ENCODE data around the gene ERF.

Gene ERF

DNA sequence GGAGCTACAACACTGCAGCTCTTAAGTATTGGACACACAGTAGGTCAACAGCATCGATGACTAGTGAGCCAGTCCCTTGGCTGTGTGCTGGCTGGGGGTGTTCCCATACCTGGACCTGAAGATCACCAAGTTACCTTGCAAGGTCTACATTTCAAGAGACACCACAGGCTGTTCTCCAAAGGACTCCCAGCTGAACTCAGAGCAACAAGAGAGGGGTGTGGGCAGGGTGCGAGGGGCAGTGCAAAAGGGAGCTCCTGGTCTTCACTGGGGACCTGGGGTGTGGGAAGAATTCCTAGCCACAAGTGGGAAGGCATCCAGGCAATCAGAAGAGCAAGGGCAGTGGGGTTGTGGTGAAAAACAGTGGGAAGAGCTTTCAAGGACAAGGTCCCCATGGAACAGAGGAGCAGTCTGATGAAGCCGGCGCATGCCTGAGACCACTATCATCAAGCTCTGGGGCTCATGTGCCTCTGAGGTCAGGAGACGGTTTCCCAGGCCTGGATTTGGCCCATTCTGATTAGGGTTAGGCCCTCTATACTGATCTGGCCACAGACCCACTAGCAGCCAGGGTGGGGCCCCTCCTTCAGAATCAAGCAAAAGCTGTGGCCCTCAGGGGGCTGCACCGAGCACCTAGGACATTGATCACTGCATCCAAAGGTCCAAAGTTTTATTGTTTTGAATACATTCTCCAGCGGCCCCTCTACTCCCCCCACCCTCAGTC is 7.8 kb downstream of the ERF start:
- Mint-ChIP-seq H3K4me1 (peaks cover 47% of the 10 kb centered on the region), H3K9me3 (no peaks in the 10 kb centered on the region), H3K4me3 (no peak overlapping the region), H3K27ac (peak overlapping the region; percentile 96), H3K36me3 (peaks cover 51% of the 10 kb centered on the region)
- DNase-seq (ENCODE audit: low spot score in 2 of 2) (no peak), ATAC-seq (no peak)

DNA sequence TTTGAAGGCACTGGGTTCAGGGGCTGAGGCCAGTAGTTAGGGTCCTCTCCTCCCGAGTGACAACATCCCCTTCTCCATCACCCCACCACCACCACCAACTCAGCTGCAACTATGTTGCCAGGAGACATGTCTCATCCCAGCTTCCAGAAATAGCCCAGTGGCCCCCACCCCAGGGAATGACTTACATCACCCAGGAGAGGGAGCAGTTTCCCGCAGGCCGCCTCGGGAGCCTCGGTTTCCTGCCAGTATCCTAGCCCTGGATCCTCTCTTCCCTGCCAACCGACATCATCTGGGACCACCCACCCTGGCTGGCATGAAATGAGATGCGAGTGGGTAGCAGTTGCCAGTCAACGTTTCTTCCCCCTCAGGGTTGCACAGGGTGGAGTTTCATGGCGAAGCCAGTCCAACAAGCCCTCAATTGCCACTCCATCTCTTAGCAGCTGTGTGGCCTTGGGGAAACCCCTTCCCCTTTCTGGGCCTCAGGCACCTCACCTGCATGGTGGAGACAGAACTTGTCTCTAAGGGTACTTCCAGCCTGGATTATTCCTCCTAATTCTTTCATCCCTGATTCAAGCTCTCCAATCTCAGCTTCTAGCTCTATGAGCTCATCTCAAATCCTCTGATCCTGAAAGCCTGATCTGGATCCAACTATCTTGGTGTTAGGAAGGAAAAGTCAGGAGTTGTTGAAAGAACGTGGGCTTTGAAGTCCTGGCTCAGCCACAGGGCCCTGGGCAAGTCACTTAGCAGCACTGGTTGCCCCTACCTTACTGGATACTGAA is 8.6 kb downstream of the ERF start:
- ATAC-seq: no peak
- no peak overlapping the region for H3K4me3 Mint-ChIP-seq
- H3K4me1 Mint-ChIP-seq: peaks cover 42% of the 10 kb centered on the region
- H3K9me3 Mint-ChIP-seq: no peaks in the 10 kb centered on the region
- no peak for DNase-seq (ENCODE audit: low spot score in 2 of 2)
- peak overlapping the region; percentile 96 for H3K27ac Mint-ChIP-seq
- peaks cover 51% of the 10 kb centered on the region for H3K36me3 Mint-ChIP-seq

DNA sequence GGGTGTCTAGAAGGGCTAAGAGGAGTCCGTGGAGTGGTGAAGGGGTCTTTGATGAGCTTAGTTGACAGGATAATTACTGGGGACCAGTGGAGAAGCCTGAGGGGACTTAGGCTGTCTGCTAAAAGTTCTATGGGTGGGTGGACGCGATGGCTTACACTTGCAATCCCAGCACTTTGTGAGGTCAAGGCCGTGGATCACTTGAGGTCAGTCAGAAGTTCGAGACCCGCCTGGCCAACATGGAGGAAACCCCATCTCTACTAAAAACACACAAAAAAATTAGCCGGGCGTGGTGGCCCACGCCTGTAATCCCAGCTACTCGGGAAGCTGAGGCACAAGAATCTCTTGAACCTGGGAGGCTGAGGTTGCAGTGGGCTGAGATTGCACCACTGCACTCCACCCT is 9.7 kb downstream of the ERF start:
- Mint-ChIP-seq H3K36me3 (peaks cover 62% of the 10 kb centered on the region), H3K9me3 (no peaks in the 10 kb centered on the region), H3K4me1 (peaks cover 53% of the 10 kb centered on the region), H3K4me3 (peak overlapping the region; percentile 88), H3K27ac (peak overlapping the region; percentile 96)
- DNase-seq (ENCODE audit: low spot score in 2 of 2) (no peak), ATAC-seq (no peak)

DNA sequence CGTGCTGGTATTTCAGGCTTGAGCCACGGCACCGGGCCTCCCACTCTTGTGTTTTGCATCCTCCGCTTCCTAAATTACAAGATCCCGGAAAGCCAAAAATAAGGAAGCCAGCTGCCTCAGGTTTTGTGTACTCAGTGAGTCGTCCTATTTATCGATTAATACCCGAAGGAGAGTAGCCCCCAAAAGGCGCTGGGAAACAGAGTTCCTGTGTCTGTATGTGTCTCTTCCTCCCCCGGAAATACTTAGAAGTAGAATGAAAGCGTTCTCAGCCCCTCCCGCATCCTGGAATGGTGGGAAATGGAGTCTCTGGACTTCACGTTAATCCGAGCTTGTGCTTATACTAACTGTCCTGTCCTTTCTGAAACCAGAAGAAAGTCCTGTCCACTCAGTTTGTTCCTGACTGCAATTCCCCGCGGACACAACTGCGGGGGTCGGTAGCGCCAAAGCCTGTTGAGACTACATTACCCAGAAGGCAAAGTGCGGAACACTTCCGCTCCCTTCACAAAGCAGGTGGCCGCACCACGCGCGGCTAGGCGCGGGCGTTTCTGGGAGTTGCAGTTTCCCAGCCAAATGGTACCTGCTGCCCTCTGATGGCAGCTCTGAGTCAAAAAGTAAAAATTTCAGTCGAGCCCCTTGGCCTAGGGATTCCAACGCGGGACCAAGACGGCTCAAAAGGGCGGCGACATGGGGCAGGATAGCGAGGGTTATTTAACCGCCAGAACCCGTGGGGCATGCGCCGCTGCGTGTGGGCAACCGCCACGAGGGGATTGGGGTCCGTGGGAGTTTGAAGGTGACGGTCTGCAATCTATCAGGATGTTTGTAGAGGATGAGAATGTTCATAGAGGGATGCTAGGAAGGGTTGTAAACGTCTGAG is 10.3 kb downstream of the ERF start:
- peak overlapping the region; percentile 96 for H3K27ac Mint-ChIP-seq
- peaks cover 64% of the 10 kb centered on the region for H3K36me3 Mint-ChIP-seq
- DNase-seq (ENCODE audit: low spot score in 2 of 2): peak; percentile 77 to 93
- no peaks in the 10 kb centered on the region for H3K9me3 Mint-ChIP-seq
- H3K4me3 Mint-ChIP-seq: peak overlapping the region; percentile 88
- peaks cover 60% of the 10 kb centered on the region for H3K4me1 Mint-ChIP-seq
- peak; percentile 63 for ATAC-seq

DNA sequence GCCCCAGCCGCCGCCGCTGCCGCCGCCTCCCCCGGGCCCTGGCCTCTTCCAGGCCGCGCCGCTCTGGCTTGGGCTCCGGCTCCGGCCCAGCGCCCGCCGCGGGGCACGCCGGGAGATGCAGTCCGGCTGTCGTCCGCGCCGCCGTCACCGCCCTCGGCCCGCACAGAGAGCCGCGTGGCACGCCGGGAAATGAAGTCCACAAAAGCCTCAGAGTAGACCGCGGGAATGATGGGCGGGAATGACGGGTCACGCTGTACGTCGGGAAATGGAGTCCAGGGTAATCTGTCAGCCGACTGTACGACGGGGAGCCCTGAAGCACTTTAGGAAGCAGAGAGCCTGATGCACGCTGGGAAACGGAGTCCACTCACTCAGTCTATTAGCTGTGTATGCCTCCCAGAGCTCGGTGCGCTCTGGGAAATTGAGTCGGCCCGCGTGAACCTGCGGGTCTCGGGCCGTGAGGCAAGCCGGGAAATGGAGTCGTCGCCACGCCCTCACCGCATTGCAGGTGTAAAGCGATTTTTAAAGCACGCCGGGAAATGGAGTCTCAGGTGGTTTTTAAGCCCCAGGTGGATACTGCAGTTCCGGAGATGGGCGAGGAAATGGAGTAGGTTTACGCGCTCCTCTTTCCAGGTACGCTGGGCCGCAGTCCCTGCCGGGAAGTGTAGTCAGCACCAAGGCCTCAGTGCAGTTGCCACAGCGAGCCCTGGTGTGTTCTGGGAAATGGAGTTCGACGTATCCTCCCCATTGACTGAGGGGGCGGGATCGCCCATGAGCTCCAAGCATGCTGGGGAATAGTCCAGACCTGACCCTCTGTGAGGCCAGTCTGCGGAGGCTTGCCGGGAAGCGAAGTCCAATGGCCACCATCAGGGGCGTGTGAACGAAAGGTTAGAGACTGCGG is 12.2 kb downstream of the ERF start, which contains the start of gene GSK3A:
Gene GSK3A (minus strand): TSS at position 91 of the 898 bp plus-strand sequence. CDS start 137 bp downstream, outside the sequence.
- H3K9me3 Mint-ChIP-seq: no peaks in the 10 kb centered on the region
- H3K27ac Mint-ChIP-seq: peak within 1 kb of the TSS; percentile 96
- DNase-seq (ENCODE audit: low spot score in 2 of 2) (peak; percentile 90 to 98), ATAC-seq (peak; percentile 87)
- peak within 1 kb of the TSS; percentile 88 for H3K4me3 Mint-ChIP-seq
- H3K4me1 Mint-ChIP-seq: peaks cover 68% of the 10 kb centered on the region
- H3K36me3 Mint-ChIP-seq: peaks cover 69% of the 10 kb centered on the region

DNA sequence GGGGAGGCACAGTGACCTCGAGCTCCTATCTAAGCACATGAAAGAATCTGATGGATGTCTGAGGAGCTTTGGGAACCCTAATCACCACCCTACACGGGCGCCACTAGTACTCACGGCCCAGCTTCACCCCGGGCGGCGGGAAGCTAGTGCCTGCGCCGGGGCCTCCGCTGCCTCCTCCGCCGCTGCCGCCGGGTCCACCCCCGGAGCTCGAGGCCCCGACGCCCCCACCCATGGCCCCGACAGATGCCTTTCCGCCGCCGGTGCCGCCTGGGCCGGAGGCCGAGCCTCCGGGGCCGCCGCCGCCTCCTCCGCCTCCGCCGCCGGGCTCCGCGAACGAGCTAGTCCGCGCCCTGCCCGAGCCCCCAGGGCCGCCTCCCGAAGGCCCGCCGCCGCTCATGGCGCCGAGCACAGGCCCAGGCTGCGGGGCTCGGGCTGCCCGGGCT is 12.8 kb downstream of the ERF start:
- Mint-ChIP-seq H3K27ac (peak overlapping the region; percentile 96), H3K4me1 (peaks cover 68% of the 10 kb centered on the region), H3K9me3 (no peaks in the 10 kb centered on the region), H3K36me3 (peaks cover 75% of the 10 kb centered on the region), H3K4me3 (peak overlapping the region; percentile 88)
- DNase-seq (ENCODE audit: low spot score in 2 of 2) (no peak), ATAC-seq (no peak)

DNA sequence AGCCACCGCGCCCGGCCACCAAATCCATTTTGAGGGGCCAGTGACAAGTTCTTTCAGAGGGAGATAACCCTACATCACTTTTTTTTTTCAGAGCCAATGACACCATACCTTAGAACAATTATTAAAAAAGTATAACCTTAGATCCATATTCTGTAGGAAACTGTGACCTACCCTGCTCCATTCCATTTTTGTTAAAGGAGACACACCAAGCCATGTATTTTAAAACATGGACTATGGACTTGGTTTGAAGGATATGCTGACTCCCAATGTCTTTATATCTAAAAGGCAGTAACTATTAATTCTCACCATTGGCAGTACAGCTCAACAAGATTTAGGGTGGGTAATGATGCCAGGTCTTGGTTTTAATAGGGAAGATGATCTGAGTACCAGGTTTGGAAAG is 13.6 kb downstream of the ERF start:
- H3K4me1 Mint-ChIP-seq: peaks cover 68% of the 10 kb centered on the region
- no peaks in the 10 kb centered on the region for H3K9me3 Mint-ChIP-seq
- peak overlapping the region; percentile 96 for H3K27ac Mint-ChIP-seq
- H3K4me3 Mint-ChIP-seq: peak overlapping the region; percentile 88
- H3K36me3 Mint-ChIP-seq: peaks cover 78% of the 10 kb centered on the region
- no peak for DNase-seq (ENCODE audit: low spot score in 2 of 2)
- ATAC-seq: no peak

DNA sequence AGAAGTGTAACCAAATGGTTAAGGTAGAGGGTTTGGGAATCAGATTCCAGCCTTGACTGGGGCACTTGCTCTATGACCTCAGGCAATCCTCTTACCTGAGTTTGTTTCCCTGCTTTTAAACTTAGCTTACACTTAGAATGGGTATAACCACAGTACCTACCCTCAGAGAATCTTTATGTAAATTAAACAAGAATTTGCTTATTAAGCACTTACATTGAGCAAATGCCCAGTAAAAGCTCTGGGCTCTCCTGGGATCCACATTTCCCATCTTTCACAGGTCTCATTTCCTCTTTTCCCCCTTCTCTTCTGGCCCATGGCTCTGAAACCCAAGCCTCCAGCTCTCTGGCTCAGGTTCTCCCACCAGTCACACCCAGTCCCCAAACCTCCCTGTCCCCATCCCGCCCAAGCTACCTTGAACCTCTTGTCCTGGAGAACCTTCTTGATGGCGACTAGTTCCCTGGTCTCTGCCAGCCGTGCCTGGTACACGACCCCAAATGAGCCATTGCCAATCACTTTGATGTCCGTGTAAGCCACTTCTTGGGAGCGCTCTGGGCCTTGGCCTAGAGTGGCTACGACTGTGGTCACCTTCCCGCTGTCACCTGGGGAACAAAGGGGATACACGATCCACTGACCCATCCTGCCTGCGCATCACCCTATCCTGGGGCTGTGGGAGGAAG is 15.2 kb downstream of the ERF start:
- H3K27ac Mint-ChIP-seq: peak overlapping the region; percentile 96
- H3K4me1 Mint-ChIP-seq: peaks cover 67% of the 10 kb centered on the region
- no peaks in the 10 kb centered on the region for H3K9me3 Mint-ChIP-seq
- H3K36me3 Mint-ChIP-seq: peaks cover 83% of the 10 kb centered on the region
- ATAC-seq (no peak), DNase-seq (ENCODE audit: low spot score in 2 of 2) (no peak)
- peak overlapping the region; percentile 88 for H3K4me3 Mint-ChIP-seq

DNA sequence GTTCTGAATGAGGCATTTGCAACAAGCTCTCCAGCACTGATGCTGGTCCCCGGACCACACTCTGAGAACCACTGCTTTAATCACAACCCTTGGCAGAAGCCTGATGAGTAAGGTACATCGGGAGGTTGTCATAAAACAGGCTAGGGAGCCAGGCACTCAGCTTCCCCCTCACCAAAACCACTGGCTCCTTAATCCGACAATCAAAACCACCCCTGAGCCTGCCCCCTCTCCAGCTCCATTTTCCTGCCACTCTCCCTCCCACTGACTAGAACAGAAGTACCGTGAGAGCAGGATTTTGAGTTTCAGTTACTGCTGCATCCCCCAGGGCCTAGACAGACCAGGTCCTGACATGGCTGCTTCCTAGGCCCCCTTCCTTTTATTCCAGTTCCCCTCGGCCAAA is 19.7 kb downstream of the ERF start:
- H3K36me3 Mint-ChIP-seq: peaks cover 98% of the 10 kb centered on the region
- peaks cover 42% of the 10 kb centered on the region for H3K4me1 Mint-ChIP-seq

DNA sequence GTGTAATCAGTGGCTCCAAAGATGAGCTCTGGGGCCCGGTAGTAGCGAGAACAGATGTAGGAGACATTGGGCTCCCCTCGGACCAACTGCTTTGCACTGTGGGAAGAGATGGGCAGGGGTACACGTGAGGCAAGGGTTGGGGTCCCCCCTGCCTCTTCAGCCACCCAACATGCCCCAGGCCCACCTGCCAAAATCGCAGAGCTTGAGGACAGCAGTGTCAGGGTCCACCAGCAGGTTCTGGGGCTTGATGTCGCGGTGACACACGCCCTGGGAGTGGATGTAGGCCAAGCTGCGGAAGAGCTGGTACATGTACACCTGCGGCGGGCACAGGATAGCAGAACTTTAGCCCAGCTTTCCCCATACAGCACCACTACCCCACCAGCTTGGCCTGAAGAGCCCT is 20.6 kb downstream of the ERF start:
- Mint-ChIP-seq H3K9me3 (no peaks in the 10 kb centered on the region), H3K27ac (peak overlapping the region; percentile 56), H3K4me1 (peaks cover 42% of the 10 kb centered on the region), H3K36me3 (peaks cover 98% of the 10 kb centered on the region), H3K4me3 (no peak overlapping the region)
- ATAC-seq: no peak
- DNase-seq (ENCODE audit: low spot score in 2 of 2): no peak

More for the DNA sequence above, 19.7 kb downstream of the ERF start:
- no peak overlapping the region for H3K4me3 Mint-ChIP-seq
- DNase-seq (ENCODE audit: low spot score in 2 of 2): no peak
- ATAC-seq: no peak
- peak overlapping the region; percentile 27 for H3K27ac Mint-ChIP-seq
- H3K9me3 Mint-ChIP-seq: no peaks in the 10 kb centered on the region

DNA sequence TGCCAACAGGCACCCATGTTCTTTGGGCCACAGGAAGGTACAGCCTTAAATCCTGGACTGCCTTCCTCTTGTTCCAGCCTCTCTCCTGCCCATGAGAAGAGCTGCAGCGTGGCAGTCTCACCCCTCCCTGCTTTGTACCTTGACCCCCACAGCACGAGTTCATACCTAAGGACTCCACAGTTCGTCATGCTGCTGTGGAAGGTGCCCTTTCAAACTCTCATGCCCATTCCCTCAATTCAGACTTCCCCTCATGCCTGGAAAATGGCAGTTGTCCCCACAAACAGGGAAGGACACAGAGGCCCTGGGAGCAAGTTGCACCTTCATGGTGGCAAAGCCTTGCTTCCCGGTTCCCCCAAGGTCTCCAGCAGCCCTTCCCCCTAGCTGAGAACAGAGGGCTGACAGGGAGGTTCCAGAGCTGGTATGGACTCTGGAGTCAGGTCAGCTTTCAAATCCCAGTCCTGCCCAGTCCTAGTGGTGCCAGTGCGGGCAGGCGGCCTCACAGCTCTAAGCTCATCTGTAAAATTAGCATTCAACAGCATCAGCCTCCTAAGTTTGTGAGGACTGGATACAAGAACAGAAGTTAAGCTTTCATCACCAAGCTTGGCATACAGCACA is 21.1 kb downstream of the ERF start:
- Mint-ChIP-seq H3K4me3 (no peak overlapping the region), H3K27ac (peak overlapping the region; percentile 56), H3K4me1 (peaks cover 42% of the 10 kb centered on the region), H3K9me3 (no peaks in the 10 kb centered on the region), H3K36me3 (peaks cover 98% of the 10 kb centered on the region)
- ATAC-seq (no peak), DNase-seq (ENCODE audit: low spot score in 2 of 2) (no peak)

DNA sequence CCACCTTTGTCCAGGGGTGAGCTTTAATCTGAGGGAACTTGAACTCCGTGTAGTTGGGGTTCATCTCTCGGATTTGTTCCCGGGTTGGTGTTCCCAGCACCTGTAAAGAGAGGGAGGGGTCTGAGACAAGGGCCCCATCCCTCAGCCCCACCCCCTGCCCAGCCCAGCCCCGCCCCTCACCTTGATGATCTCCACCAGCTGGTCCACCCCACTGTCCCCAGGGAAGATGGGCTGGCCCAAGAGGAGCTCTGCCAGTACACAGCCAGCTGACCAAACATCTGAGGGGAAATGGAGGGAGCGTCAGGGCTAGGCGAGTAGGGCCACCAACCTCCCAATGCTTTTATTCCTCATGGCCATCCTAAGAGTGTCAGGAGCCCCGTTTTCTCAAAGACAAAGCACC is 21.8 kb downstream of the ERF start:
- peaks cover 45% of the 10 kb centered on the region for H3K4me1 Mint-ChIP-seq
- H3K4me3 Mint-ChIP-seq: no peak overlapping the region
- H3K27ac Mint-ChIP-seq: peak overlapping the region; percentile 56
- no peak for DNase-seq (ENCODE audit: low spot score in 2 of 2)
- H3K9me3 Mint-ChIP-seq: no peaks in the 10 kb centered on the region
- H3K36me3 Mint-ChIP-seq: peaks cover 97% of the 10 kb centered on the region
- ATAC-seq: no peak

DNA sequence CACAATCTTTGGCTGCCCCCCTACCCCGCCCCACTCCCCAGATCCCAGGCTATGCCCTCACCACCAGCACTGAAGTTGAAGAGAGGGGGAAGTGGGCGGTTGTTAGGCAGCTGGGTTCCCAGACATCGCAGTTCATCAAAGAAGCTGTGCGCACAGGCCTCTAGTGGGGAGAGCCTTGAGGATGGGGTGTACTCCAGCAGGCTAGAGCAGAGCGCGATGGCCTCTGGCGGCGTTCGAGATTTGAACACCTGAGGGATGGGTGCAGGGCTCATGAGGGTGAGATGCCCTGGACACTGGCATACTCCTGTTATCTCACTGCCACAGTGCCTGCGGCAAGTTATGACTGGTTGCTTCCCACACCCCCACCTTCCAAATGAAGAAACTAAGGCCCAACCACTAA is 22.5 kb downstream of the ERF start:
- Mint-ChIP-seq H3K27ac (peak overlapping the region; percentile 89), H3K4me3 (no peak overlapping the region), H3K36me3 (peaks cover 99% of the 10 kb centered on the region), H3K4me1 (peaks cover 45% of the 10 kb centered on the region), H3K9me3 (no peaks in the 10 kb centered on the region)
- no peak for ATAC-seq
- DNase-seq (ENCODE audit: low spot score in 2 of 2): no peak

Data from stimulated activated effector memory CD8-positive, alpha-beta T cell treated with anti-CD3 and anti-CD28 coated beads, Interleukin-12 subunit alpha, Interleukin-12 subunit beta, amount 100 ng/mL, for 72 hours (primary cell).